ENCODE measurements around the gene KIFAP3. TPM values are rescaled to one million over a fixed set of nuclear protein-coding genes. Genes with fewer than 3 reads are reported as not detected.
"Not testable (repeated sequence)": the region's sequence is repeated elsewhere in the genome, so short reads cannot be mapped to it uniquely, and the experiment has no call there.

Gene KIFAP3
- total RNA-seq, 1 experiment from 2014 or later = 53.0 TPM

- DNase-seq (ENCODE audit: low read depth) = no peak
These were observed 187.6 kb downstream of the KIFAP3 start for GRCh38 chr1:169886931-169887330.

GRCh38 chr1:169886422-169886821 lies 188.1 kb downstream of the KIFAP3 start:
- no peak for DNase-seq (ENCODE audit: low read depth)

- no peak for DNase-seq (ENCODE audit: low read depth)
These were observed 189.3 kb downstream of the KIFAP3 start for GRCh38 chr1:169885207-169885606.

GRCh38 chr1:169884634-169885033 lies 189.9 kb downstream of the KIFAP3 start:
- no peak for DNase-seq (ENCODE audit: low read depth)

GRCh38 chr1:169882039-169882511 lies 192.4 kb downstream of the KIFAP3 start:
- no peak for DNase-seq (ENCODE audit: low read depth)

GRCh38 chr1:169879034-169879840 lies 195.3 kb downstream of the KIFAP3 start:
- no peak for DNase-seq (ENCODE audit: low read depth)

GRCh38 chr1:169878498-169878897 lies 196.0 kb downstream of the KIFAP3 start:
- DNase-seq (ENCODE audit: low read depth) = no peak

- DNase-seq (ENCODE audit: low read depth) = no peak
These were observed 196.5 kb downstream of the KIFAP3 start for GRCh38 chr1:169877800-169878491.

GRCh38 chr1:169874229-169874628 lies 200.3 kb downstream of the KIFAP3 start:
- peak; percentile 57 for DNase-seq (ENCODE audit: low read depth)

GRCh38 chr1:169873582-169874199 lies 200.8 kb downstream of the KIFAP3 start:
- DNase-seq (ENCODE audit: low read depth) = no peak

- DNase-seq (ENCODE audit: low read depth) = no peak
These were observed 201.6 kb downstream of the KIFAP3 start for GRCh38 chr1:169872906-169873305.

- not testable (repeated sequence) for DNase-seq (ENCODE audit: low read depth)
These were observed 202.5 kb downstream of the KIFAP3 start for GRCh38 chr1:169871988-169872387.

Other genes starting within 250 kb of the KIFAP3 start
- gene SCYL3, start 180.8 kb downstream of the KIFAP3 start, total RNA-seq (2014; rRNA removed; shearing (Covaris generic)) = 4.2 and 4.9 TPM in 2 replicates
- gene NTMT2, start 71.3 kb upstream of the KIFAP3 start, total RNA-seq (2014; rRNA removed; shearing (Covaris generic)) = not detected in 2 replicates